Endodermal cell (in vitro differentiated cells): ENCODE measurements around the gene NRARP. TPM values are rescaled to one million over a fixed set of nuclear protein-coding genes. Genes with fewer than 3 reads are reported as not detected.

Experiments
- DNase-seq: peaks from one replicate; pipeline ENCODE4 v3.0.0-alpha.2; 2017
- H3K27ac ChIP-seq: 2 replicates; pipeline ENCODE4 v1.5.1; 2013; ENCODE audit warnings: mild to moderate bottlenecking, low read depth, low read length, moderate library complexity
- H3K27me3 ChIP-seq: 2 replicates; pipeline ENCODE4 v1.6.1; 2013; ENCODE audit warnings: mild to moderate bottlenecking, low read length, moderate library complexity; ENCODE audit not compliant: insufficient read depth, control insufficient read depth, poor library complexity, severe bottlenecking
- H3K36me3 ChIP-seq: 2 replicates; pipeline ENCODE4 v1.7.0; 2013; ENCODE audit warnings: mild to moderate bottlenecking, low read length, moderate library complexity; ENCODE audit not compliant: control insufficient read depth, insufficient read depth
- H3K4me1 ChIP-seq: one replicate; pipeline ENCODE4 v1.7.0; 2013; ENCODE audit warnings: low read length; ENCODE audit not compliant: control insufficient read depth, insufficient read depth
- H3K4me3 ChIP-seq: 2 replicates; pipeline ENCODE4 v1.5.1; 2013; ENCODE audit warnings: mild to moderate bottlenecking, low read length, moderate library complexity
- H3K9ac ChIP-seq: 2 replicates; pipeline ENCODE4 v1.6.1; 2013; ENCODE audit warnings: mild to moderate bottlenecking, low read length, moderate library complexity; ENCODE audit not compliant: poor library complexity, severe bottlenecking; ENCODE audit errors: extremely low read depth
- H3K9me3 ChIP-seq: 2 replicates; pipeline ENCODE4 v1.6.1; 2013; ENCODE audit warnings: mild to moderate bottlenecking, low read length, moderate library complexity; ENCODE audit not compliant: control insufficient read depth
- H3K27ac Mint-ChIP-seq: 2 replicates; pipeline ENCODE4 v1.8.0; 2020; ENCODE audit warnings: mixed read lengths
- H3K27me3 Mint-ChIP-seq: 2 replicates; pipeline ENCODE4 v1.8.0; 2021; ENCODE audit warnings: mild to moderate bottlenecking, mixed read lengths; ENCODE audit not compliant: insufficient read depth
- H3K36me3 Mint-ChIP-seq: 2 replicates; pipeline ENCODE4 v1.8.0; 2020; ENCODE audit warnings: low read depth, mixed read lengths
- H3K4me1 Mint-ChIP-seq: 2 replicates; pipeline ENCODE4 v1.8.0; 2020; ENCODE audit warnings: mixed read lengths
- H3K4me3 Mint-ChIP-seq: 2 replicates; pipeline ENCODE4 v1.8.0; 2020; ENCODE audit warnings: mild to moderate bottlenecking, moderate library complexity, mixed read lengths
- H3K9me3 Mint-ChIP-seq: 2 replicates; pipeline ENCODE4 v1.8.0; 2020; ENCODE audit warnings: mild to moderate bottlenecking, mixed read lengths
- WGBS, 2 experiments: methylation state at CpG; one replicate each; pipeline versions ENCODE4 v1.1.5 to v1.1.7; 2013; ENCODE audit warnings: missing lambda C conversion rate in 2 of 2, mixed read lengths in 1 of 2; ENCODE audit not compliant: insufficient coverage in 1 of 2, insufficient read length in 1 of 2; 5-methylcytosine and 5-hydroxymethylcytosine counted together
- total RNA-seq, 2 donors: library from RNA; stranded (reverse); fragmentation: NEBNext Ultra II Directional in 1 of 2; extraction: Animal tissue kit (Norgen Biotek cat#: 25700) in 1 of 2; gene quantifications; 2 replicates in 1 of 2; 3 replicates in 1 of 2; pipeline ENCODE4 v1.2.1, GENCODE V29; 2021
- TF ChIP-seq, protein P1 (sequence below): fragments of 200-600 bp; sonication (generic); conservative IDR thresholded peaks from 2 replicates; pipeline ENCODE4 v1.5.0; 2021; ENCODE audit warnings: antibody characterized with exemption, mild to moderate bottlenecking

NRARP gene
- total RNA-seq, 2 donors from 2014 or later: 12.1 to 12.9 TPM

DNA sequence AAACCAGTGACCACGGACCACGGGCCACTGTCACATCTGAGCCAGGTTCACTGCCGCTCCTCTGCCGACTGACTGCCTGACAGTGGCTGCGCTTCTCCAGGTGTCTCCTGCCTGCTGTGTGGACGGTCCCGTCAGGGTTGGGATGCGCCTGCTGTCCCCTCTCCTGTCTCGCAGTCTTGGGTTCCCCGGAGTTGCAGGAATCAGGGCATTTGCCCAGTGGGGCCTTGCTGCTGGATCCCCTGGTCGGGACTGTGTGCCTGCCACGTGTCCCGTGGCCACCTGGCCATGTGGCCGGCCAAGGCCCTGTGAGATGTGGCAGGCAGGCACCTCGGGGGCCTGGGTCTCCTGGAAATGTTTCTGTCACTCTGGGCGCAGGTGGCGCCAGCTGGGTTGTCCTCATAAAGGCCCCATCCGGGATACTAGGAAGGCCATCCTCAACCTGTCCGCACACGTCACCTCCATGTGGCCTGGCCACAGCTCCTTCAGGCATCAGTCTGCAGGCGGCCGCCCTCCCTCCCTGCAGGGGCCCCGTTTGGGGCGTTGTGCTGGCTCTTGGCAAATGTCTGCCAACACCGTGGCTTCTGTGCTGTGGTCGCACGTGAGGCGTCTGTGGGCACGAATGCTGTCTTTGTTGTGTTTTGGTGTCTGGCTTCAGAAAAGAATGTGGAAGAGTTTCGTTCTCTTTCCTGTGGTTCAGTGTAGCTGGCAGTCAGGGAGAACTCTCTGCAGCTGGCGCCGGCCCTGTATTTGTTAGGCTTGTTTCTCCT lies 31.0 kb downstream of the NRARP start:
- no peak overlapping the region for H3K27ac Mint-ChIP-seq
- H3K27ac ChIP-seq: peak overlapping the region; percentile 4
- peaks cover 37% of the 10 kb centered on the region for H3K36me3 Mint-ChIP-seq
- WGBS, 2 experiments: 92 to 95% methylated on average over 20 to 32 of the region's 32 CpGs
- no peak overlapping the region for H3K4me3 ChIP-seq
- no peaks in the 10 kb centered on the region for H3K9me3 Mint-ChIP-seq
- H3K9ac ChIP-seq: no peak overlapping the region
- H3K36me3 ChIP-seq: peaks cover 42% of the 10 kb centered on the region
- peaks cover under 1% of the 10 kb centered on the region for H3K4me1 ChIP-seq
- H3K4me3 Mint-ChIP-seq: no peak overlapping the region
- peaks cover 13% of the 10 kb centered on the region for H3K4me1 Mint-ChIP-seq
- TF ChIP-seq, protein P1, sequence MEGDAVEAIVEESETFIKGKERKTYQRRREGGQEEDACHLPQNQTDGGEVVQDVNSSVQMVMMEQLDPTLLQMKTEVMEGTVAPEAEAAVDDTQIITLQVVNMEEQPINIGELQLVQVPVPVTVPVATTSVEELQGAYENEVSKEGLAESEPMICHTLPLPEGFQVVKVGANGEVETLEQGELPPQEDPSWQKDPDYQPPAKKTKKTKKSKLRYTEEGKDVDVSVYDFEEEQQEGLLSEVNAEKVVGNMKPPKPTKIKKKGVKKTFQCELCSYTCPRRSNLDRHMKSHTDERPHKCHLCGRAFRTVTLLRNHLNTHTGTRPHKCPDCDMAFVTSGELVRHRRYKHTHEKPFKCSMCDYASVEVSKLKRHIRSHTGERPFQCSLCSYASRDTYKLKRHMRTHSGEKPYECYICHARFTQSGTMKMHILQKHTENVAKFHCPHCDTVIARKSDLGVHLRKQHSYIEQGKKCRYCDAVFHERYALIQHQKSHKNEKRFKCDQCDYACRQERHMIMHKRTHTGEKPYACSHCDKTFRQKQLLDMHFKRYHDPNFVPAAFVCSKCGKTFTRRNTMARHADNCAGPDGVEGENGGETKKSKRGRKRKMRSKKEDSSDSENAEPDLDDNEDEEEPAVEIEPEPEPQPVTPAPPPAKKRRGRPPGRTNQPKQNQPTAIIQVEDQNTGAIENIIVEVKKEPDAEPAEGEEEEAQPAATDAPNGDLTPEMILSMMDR: no peak
- H3K27me3 ChIP-seq: no peaks in the 10 kb centered on the region
- no peak for DNase-seq
- no peaks in the 10 kb centered on the region for H3K9me3 ChIP-seq
- no peaks in the 10 kb centered on the region for H3K27me3 Mint-ChIP-seq

DNA sequence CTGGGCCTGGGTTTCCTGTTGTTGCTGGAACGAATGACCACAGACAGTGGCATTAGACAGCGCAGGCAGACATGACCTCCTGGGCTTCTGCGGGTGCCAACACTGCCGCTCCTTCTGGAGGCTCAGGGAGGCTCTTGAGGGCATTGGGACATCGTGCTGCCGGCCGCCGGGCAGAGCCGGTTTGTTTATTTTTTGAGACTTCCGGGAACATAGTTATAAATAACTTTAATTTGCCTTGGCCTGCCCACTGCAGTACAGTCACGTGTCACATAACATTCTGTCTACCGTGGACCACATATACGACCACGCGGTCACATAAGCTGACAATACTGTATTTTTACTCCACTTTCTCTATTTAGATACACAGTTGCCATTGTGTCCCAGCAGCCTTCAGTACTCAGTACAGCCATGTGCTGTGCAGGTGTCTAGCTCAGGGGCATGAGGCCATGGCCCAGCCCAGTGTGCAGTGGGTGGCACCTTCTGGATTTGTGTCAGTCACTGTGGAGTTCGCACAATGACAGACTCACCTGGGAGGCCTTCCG lies 32.8 kb downstream of the NRARP start:
- Histone ChIP-seq H3K4me1 (no peaks in the 10 kb centered on the region), H3K9me3 (no peaks in the 10 kb centered on the region), H3K27me3 (no peaks in the 10 kb centered on the region), H3K9ac (no peak overlapping the region), H3K4me3 (no peak overlapping the region), H3K36me3 (peaks cover 50% of the 10 kb centered on the region), H3K27ac (no peak overlapping the region)
- Mint-ChIP-seq H3K27me3 (no peaks in the 10 kb centered on the region), H3K36me3 (peaks cover 38% of the 10 kb centered on the region), H3K4me3 (no peak overlapping the region), H3K4me1 (peaks cover under 1% of the 10 kb centered on the region), H3K9me3 (no peaks in the 10 kb centered on the region), H3K27ac (no peak overlapping the region)
- 95 to 96% methylated on average over 15 to 17 of the region's 17 CpGs for WGBS, 2 experiments
- no peak for DNase-seq
- TF ChIP-seq, protein P1: no peak

- no peak overlapping the region for H3K4me3 Mint-ChIP-seq
- H3K27ac Mint-ChIP-seq: no peak overlapping the region
- DNase-seq: no peak
- Histone ChIP-seq H3K27ac (no peak overlapping the region), H3K9ac (no peak overlapping the region), H3K27me3 (no peaks in the 10 kb centered on the region), H3K9me3 (no peaks in the 10 kb centered on the region), H3K4me3 (no peak overlapping the region), H3K36me3 (peaks cover 53% of the 10 kb centered on the region), H3K4me1 (no peaks in the 10 kb centered on the region)
- no peaks in the 10 kb centered on the region for H3K9me3 Mint-ChIP-seq
- H3K4me1 Mint-ChIP-seq: no peaks in the 10 kb centered on the region
- 90 to 91% methylated on average over 17 to 19 of the region's 19 CpGs for WGBS, 2 experiments
- H3K36me3 Mint-ChIP-seq: peaks cover 36% of the 10 kb centered on the region
- TF ChIP-seq, protein P1: no peak
- H3K27me3 Mint-ChIP-seq: no peaks in the 10 kb centered on the region
These were observed 33.4 kb downstream of the NRARP start for GRCh38 chr9:137268538-137269201.
